NCI-H1417 treated with DMSO at 0.1 percent for 48 hours (cell line): ENCODE measurements around the gene PIM3.

ENCODE experiments used
- DNase-seq: peaks from one replicate; lab custom pipeline; 2025; lab: John Stamatoyannopoulos, UW

PIM3 gene

DNA sequence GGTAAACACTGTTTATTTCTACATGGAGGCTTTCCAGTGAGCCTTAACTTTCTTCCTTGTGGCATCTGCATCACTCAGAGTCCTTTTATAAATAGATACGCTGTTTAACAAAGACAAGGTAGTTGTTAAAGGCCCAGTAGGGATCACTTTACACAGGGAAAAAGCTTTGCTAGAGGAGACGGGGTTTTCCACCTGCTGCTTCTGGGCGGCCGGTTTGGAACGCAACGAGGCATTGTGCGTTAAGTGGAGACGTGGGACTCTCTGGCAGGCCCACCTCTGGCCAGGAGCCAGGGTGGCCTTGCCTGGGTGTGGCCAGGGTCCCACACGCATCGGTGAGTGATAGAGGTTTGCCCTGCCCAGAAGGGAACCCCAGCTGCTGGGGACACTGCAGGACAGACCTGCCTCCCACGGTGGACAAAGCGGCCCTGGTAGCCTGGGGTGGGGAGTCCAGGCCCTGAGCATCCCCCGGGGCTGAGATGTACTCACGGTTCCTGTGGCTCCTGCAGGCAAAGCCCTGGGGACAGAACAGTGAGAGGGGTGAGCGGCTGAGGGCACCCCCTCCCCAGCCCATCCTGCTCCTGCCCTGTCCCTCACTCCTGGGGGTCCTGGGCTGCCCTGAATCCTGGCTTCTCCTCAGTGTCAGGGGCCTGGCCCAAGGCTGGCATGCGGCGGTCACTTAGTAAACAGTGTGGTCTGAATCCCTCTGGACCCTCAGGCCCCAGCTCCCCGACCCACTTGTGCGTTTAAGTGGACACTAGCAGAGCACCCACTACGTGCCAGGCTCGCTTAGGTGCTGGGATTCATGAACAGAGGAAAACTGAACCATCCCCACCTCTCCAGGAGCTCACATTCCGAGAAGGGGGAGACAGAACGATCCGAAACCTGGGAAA, 47.8 kb downstream of the PIM3 start:
- peak; percentile 35 for DNase-seq

DNA sequence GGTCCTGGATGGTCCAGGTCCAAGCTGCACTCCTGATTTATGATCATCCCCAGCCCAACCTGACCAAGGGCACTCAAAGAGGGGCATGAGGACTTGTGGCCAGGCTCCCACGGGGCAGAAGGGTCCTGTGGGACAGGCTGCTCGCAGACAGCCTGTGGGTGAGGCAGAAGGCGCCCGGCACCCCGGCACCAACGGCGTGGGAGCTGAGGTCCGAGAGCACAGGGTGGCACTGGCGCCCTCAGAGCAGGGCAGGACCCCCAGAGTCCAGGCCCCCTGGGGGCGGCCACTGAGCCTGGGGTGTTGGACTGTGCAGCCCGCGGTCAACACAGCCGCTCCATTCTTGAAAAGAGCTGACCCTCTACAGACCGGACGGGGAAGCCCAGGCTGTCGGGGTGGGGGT, 48.7 kb downstream of the PIM3 start:
- no peak for DNase-seq

DNA sequence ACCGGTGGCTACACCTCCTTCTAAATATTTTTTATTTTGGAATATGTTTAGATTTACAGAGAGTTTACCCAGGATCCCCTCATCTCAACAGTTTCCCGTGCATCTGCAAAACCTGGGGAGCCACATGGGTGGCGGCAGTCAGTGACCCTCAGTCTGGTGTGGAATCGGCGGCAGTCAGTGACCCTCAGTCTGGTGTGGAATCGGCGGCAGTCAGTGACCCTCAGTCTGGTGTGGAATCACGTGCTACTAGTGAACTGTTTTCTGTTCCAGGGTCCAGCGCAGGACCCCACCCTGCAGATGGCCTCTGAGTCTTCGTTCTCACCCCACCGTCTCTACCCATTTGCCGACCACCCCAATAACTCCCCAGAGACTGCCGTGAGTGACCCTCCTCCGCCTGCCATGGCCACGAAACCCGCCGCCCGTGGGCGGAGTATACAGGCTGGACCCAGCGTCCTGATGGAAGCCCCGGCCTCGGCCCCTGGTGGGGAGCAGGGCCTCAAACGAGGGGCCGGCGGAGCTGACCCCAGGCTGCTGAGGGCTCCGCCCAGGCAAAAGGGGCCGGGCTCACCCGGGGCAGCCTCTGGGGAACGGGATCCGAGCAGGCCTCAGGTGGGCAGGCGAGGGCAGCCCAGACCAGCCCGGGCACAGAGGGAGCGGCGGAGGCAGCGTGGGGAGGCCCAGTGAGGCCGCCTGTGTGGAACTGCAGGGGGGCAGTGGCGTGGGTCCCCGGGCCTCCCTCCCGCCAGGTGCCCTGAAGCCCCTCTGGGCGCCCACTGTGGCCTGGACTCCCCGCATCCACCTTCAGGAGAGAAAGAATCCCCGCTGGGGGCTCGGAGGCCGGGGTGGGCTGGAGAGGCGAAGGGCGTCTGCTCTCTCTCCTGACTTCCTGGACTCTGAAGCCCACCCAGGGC, 49.4 kb downstream of the PIM3 start:
- no peak for DNase-seq

DNA sequence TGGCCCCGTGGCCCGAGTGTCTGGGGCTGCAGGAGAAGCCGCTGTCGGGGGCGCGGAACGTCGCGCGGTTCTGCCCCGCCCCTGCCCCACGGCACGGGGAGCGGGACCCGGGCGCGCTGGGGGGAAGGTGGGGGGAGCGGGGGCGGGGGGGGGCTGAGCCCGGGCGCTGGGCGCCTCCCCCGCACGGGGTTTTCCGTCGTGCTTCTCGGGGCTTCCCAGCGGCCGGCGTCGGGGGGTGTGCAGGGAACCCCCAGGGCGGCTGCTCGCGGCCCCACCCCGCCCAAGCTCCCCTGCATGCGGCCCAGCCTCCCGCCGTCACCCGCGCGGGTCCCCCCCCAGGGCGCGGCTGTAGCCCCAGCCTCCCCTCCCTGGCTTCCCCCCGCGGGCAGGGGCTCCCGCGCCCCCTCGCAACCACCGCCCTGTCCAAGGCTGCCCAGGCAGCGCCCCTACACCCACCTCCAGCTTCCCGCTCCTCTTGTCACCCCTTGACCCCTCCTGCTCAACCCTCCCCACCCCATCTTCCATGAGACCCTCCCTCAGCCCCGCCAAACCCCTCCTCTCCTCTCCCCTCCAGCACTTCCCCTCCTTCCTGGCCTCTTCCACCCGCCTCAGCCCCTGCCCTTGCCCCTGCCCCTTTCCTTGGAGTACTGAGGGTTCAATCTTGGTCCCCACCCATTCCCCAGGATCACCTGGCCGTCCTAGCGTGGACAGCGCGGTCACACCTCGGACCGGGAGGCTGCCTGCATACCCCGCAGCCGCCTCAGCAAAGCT, 50.3 kb downstream of the PIM3 start:
- no peak for DNase-seq

DNA sequence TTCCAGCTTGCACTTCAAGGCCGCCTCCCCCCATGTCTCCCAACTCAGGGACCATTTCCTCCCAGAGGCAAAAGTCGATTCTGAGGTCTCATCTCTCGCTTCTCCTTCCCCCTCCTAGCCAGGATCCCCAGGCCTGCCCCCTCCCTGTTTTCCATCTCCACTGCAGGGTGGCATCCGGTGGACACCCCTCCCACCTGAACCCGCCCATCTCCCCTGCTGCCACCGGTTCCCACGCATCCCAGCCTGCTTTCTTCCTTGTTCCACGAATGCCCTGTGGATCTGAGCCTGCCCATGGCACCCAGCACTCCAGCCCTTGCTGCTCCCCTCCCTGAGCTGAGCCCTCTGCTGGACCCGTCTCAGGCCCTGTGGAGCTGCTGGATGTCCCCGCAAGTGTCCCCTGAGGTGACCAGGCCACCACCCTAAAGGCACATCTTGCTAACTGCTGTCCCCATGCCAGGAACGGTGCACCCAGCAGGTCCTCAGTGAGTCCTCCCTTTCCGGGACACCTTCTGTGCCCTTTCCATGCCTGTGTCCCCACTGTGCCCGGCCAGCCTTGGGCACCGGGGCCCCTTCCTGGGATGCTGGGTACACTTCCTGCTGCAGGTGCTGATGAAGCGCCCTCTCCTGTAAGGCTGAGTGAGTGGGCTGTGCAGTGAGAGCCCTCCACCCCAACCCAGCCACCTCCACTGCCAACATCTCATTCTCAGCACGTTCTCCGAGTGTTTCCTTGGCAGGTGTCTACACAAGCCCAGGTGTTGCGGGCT, 51.1 kb downstream of the PIM3 start:
- no peak for DNase-seq

DNA sequence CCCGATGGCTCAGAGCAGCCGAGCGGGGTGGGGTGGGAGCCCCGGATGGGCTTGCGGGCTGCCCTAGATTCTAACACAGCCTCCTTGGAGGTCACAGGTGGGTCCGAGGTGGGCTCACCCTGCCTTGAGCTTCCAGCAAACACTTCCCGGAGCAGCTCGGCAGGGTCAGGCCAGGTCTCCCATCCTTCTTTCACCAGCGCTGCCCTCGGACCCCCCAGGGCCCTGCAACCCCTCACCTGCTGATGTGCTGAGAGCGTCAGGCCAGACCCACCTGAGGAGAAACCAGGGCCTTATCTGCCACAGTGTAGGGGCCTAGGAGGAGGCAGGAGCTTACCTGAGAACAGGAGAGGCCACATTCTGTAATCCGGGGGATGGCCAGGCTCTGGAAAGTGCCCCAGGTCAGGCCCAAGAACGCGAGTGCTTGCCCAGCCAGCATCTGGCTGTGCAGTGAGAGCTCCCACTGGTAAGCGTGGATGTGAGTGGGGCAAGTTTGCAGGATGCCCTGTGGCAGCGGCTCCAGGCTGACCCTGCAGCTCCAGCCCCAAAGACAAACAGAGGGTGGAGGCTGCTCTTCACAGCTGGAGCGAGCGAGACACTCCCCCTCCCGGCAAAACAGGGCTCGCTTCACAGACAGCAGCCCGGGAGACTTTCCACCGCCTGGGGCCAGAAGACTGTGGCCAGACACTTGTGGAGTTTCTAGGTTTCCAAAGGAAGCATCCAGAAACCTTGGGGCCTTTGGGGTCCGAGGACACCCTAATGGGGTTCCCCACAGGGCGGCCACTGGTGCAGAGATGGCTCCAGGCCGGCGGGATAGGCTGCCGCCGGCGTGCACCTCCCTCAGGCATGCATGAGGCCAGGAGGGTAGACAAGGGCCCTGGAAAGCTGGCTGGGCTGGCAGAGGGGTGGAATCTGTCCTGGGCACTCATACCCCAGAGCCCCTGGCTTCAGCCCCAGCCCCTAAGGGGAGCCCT, 51.9 kb downstream of the PIM3 start, which contains the start of gene IL17REL:
IL17REL (minus strand) TSS at position 555 of the 971 bp plus-strand sequence; CDS start at position 436, 119 bp downstream.
- DNase-seq, result no peak
